Karpas-422 (cell line): ENCODE results near the gene SLC9A5. TPM values are rescaled to one million over a fixed set of nuclear protein-coding genes. Genes with fewer than 3 reads are reported as not detected.

Experiments used
- DNase-seq: peaks from one replicate; pipeline ENCODE4 v3.0.0-alpha.2; 2015
- H2AFZ ChIP-seq: fragments of 200-600 bp; sonication (generic); 2 replicates; pipeline ENCODE4 v1.6.1; 2014; ENCODE audit warnings: antibody characterized with exemption, low read length, mixed read lengths
- H3K27ac ChIP-seq: fragments of 200-600 bp; sonication (generic); 2 replicates; pipeline ENCODE4 v1.5.1; 2014; ENCODE audit warnings: mild to moderate bottlenecking, low read length, moderate library complexity
- H3K27me3 ChIP-seq: fragments of 200-600 bp; sonication (generic); 2 replicates; pipeline ENCODE4 v1.6.1; 2014; ENCODE audit warnings: low read length, mixed read lengths
- H3K36me3 ChIP-seq: fragments of 200-600 bp; sonication (generic); 2 replicates; pipeline ENCODE4 v1.6.1; 2014; ENCODE audit warnings: low read length, mixed read lengths; ENCODE audit not compliant: insufficient read depth
- H3K4me1 ChIP-seq: fragments of 200-600 bp; sonication (generic); 2 replicates; pipeline ENCODE4 v1.6.1; 2014; ENCODE audit warnings: mild to moderate bottlenecking, low read length, mixed read lengths
- H3K4me2 ChIP-seq: fragments of 200-600 bp; sonication (generic); 2 replicates; pipeline ENCODE4 v1.6.1; 2014; ENCODE audit warnings: low read length, low read depth, mild to moderate bottlenecking; ENCODE audit not compliant: poor library complexity, severe bottlenecking
- H3K4me3 ChIP-seq: fragments of 200-600 bp; sonication (generic); 2 replicates; pipeline ENCODE4 v1.5.1; 2014; ENCODE audit warnings: mild to moderate bottlenecking, antibody characterized with exemption, low read length, mixed read lengths
- H3K79me2 ChIP-seq: fragments of 200-600 bp; sonication (generic); 2 replicates; pipeline ENCODE4 v1.6.1; 2014; ENCODE audit warnings: mild to moderate bottlenecking, low read length, mixed read lengths
- H3K9ac ChIP-seq: fragments of 200-600 bp; sonication (generic); 2 replicates; pipeline ENCODE4 v1.6.0; 2014; ENCODE audit warnings: low read length
- H3K9me2 ChIP-seq: fragments of 200-600 bp; sonication (generic), shearing (Covaris generic); replicated peaks from 2 replicates; pipeline ENCODE4 v1.6.0; 2014; ENCODE audit warnings: mild to moderate bottlenecking, low read length, moderate library complexity; ENCODE audit not compliant: insufficient read depth
- H3K9me3 ChIP-seq: fragments of 300-700, 200-600 bp; sonication (generic); 2 replicates; pipeline ENCODE4 v1.6.1; 2014; ENCODE audit warnings: low read length, mixed read lengths
- H4K20me1 ChIP-seq: fragments of 200-600 bp; sonication (generic); 2 replicates; pipeline ENCODE4 v1.6.1; 2014; ENCODE audit warnings: mild to moderate bottlenecking, antibody characterized with exemption, low read length, low read depth; ENCODE audit not compliant: insufficient read depth
- total RNA-seq: library from RNA; depleted of rRNA; stranded (reverse); fragments of >200 nt; shearing (Covaris generic); gene quantifications from 2 replicates; pipeline ENCODE4 v1.2.3, GENCODE V29; 2014; ENCODE audit warnings: low replicate concordance

SLC9A5 gene
- total RNA-seq, 1 experiment from 2014 or later, result 4.9 TPM

DNA sequence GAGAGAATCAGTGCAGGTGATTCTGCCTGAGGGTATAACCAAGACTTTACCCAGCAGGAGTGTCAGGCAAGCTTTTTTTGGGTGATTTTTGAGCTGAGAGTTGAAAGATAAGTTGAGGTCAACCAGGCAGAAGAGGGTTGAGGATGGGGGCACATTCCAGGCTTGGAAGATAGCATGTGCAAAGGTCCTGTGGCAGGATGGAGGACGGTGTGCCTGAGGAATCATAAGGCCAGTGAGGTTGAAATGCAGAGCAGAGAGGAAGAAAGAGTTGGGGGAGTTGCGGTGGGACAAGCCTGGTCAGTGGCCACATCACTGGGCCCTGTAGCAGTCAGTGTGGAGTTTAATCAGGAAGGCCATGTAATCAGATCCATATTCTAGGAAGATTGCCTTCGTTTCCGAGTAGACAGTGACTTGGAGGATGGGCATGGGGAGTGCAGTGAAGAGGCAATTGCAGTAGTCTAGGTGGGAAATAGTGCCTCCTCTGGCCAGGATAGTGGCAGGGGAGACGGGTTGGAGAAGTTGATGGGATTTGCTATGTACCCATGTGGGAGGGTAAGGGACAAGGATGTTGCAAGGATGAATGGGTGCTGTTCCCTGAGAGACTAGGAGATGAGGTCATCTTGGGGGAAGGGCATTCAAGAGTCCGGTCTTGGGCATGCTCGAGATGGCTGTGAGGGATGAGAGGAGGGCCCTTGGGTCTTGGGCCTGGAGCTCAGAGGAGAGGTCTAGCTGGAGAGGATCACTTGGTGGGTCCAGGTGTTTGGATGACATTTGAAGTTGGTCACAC lies 34.5 kb downstream of the SLC9A5 start:
- no peak for DNase-seq
- no peak overlapping the region for H3K9ac ChIP-seq
- no peaks in the 10 kb centered on the region for H4K20me1 ChIP-seq
- no peak overlapping the region for H3K4me3 ChIP-seq
- no peaks in the 10 kb centered on the region for H3K36me3 ChIP-seq
- H2AFZ ChIP-seq, result no peak overlapping the region
- peaks cover 9% of the 10 kb centered on the region for H3K4me1 ChIP-seq
- no peak overlapping the region for H3K27ac ChIP-seq
- H3K79me2 ChIP-seq, result no peaks in the 10 kb centered on the region
- no peaks in the 10 kb centered on the region for H3K9me3 ChIP-seq
- no peak overlapping the region for H3K4me2 ChIP-seq
- H3K9me2 ChIP-seq, result no peaks in the 10 kb centered on the region
- no peaks in the 10 kb centered on the region for H3K27me3 ChIP-seq

DNA sequence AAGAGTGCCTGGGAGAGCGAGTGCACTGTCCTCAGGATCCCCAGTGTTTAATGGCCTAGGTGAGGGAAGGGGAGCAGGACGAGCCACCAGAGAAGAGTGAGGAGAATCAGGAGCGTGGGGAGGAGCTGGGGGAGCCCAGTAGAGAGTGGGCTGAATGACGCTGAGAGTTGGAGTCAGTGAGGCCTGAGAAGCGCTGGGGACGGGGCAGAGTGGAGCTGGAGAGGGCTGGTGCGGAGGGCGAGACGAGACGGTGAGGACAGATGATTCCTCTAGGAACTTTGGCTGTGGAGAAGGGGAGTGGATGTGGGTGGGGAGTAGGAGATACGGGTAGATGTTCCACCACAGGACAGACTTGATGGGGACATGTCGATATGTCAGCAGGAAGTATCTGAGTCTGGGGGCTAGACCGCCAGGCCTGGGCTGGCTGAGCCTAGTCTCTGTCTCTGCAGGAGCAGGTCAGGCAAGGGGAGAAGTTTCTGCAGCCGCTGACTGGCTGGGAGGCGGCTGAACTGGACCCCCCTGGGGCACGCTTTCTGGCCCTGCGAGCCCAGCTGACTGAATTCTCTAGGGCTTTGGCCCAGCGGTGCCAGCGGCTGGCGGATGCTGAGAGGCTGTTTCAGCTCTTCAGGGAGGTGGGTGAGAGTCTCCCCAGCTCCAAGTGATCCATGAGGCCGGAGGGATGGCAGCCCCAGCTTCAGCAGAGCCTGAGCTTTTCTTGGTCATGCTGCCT lies 35.2 kb downstream of the SLC9A5 start:
- H3K27me3 ChIP-seq, result no peaks in the 10 kb centered on the region
- peaks cover 9% of the 10 kb centered on the region for H3K4me1 ChIP-seq
- no peak overlapping the region for H3K4me3 ChIP-seq
- no peaks in the 10 kb centered on the region for H3K9me3 ChIP-seq
- H4K20me1 ChIP-seq, result no peaks in the 10 kb centered on the region
- H3K79me2 ChIP-seq, result no peaks in the 10 kb centered on the region
- H3K27ac ChIP-seq, result no peak overlapping the region
- H3K9ac ChIP-seq, result no peak overlapping the region
- no peaks in the 10 kb centered on the region for H3K36me3 ChIP-seq
- H3K4me2 ChIP-seq, result no peak overlapping the region
- no peak overlapping the region for H2AFZ ChIP-seq
- no peaks in the 10 kb centered on the region for H3K9me2 ChIP-seq
- peak; percentile 58 for DNase-seq

GRCh38 chr16:67284699-67285646 lies 36.2 kb downstream of the SLC9A5 start:
- Histone ChIP-seq H3K27me3 (no peaks in the 10 kb centered on the region), H3K9me2 (no peaks in the 10 kb centered on the region), H3K4me3 (no peak overlapping the region), H3K9me3 (no peaks in the 10 kb centered on the region), H3K27ac (no peak overlapping the region), H3K36me3 (no peaks in the 10 kb centered on the region), H3K9ac (no peak overlapping the region), H3K4me1 (peaks cover 9% of the 10 kb centered on the region), H3K4me2 (no peak overlapping the region), H3K79me2 (no peaks in the 10 kb centered on the region), H4K20me1 (no peaks in the 10 kb centered on the region), H2AFZ (no peak overlapping the region)
- DNase-seq, result peak; percentile 84

GRCh38 chr16:67286441-67287235 lies 37.9 kb downstream of the SLC9A5 start:
- H2AFZ ChIP-seq, result no peak overlapping the region
- no peak for DNase-seq
- no peak overlapping the region for H3K4me2 ChIP-seq
- no peaks in the 10 kb centered on the region for H3K36me3 ChIP-seq
- no peak overlapping the region for H3K9ac ChIP-seq
- H4K20me1 ChIP-seq, result no peaks in the 10 kb centered on the region
- no peaks in the 10 kb centered on the region for H3K9me2 ChIP-seq
- no peak overlapping the region for H3K4me3 ChIP-seq
- no peaks in the 10 kb centered on the region for H3K9me3 ChIP-seq
- no peak overlapping the region for H3K27ac ChIP-seq
- no peaks in the 10 kb centered on the region for H3K79me2 ChIP-seq
- H3K27me3 ChIP-seq, result no peaks in the 10 kb centered on the region
- H3K4me1 ChIP-seq, result peaks cover 9% of the 10 kb centered on the region

DNA sequence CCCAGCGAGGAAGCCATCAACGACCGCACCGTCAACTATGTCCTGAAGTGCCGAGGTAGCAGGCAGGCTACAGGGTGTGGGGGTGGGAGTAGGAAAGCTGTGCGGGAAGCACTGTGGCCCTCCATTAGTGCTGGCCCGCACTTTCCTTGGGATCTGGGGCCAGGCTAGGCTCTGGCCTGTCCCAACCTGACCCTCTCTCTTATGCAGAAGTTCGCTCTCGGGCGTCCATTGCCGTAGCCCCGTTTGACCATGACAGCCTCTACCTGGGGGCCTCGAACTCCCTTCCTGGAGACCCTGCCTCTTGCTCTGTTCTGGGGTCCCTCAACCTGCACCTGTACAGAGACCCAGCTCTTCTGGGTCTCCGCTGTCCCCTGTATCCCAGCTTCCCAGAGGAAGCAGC lies 39.2 kb downstream of the SLC9A5 start:
- Histone ChIP-seq H3K4me3 (no peak overlapping the region), H3K9ac (no peak overlapping the region), H3K4me1 (peaks cover 9% of the 10 kb centered on the region), H3K4me2 (no peak overlapping the region), H2AFZ (no peak overlapping the region), H3K9me3 (no peaks in the 10 kb centered on the region), H3K27ac (no peak overlapping the region), H3K79me2 (no peaks in the 10 kb centered on the region), H4K20me1 (no peaks in the 10 kb centered on the region), H3K27me3 (no peaks in the 10 kb centered on the region), H3K9me2 (no peaks in the 10 kb centered on the region), H3K36me3 (no peaks in the 10 kb centered on the region)
- DNase-seq, result no peak

DNA sequence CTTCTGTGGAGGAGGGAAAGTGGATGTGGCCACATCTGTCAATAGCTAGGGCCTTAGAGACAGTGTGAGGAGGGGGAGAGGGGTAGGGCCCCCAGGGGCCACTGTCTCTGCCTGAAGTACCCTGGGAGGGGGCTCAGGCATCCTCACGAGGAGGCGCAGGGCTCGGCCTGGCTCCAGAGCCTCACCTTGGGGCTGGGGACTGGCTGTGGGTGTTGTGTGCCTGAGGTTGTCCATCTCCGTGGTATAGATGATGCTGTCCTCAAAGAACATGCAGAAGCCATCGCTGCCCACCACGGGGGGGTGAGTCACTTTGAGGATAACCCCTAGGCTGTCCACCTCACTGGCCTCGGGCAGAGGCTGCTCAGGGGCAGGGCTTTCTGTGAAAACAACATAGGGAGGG lies 42.7 kb downstream of the SLC9A5 start:
- H3K27ac ChIP-seq, result no peak overlapping the region
- H3K79me2 ChIP-seq, result no peaks in the 10 kb centered on the region
- H4K20me1 ChIP-seq, result no peaks in the 10 kb centered on the region
- no peaks in the 10 kb centered on the region for H3K36me3 ChIP-seq
- no peak overlapping the region for H3K9ac ChIP-seq
- no peaks in the 10 kb centered on the region for H3K9me3 ChIP-seq
- H3K4me2 ChIP-seq, result no peak overlapping the region
- H3K4me1 ChIP-seq, result no peaks in the 10 kb centered on the region
- no peaks in the 10 kb centered on the region; the same call in 1 of the 2 replicates for H3K27me3 ChIP-seq
- DNase-seq, result no peak
- no peak overlapping the region for H3K4me3 ChIP-seq
- no peak overlapping the region for H2AFZ ChIP-seq
- H3K9me2 ChIP-seq, result no peaks in the 10 kb centered on the region

DNA sequence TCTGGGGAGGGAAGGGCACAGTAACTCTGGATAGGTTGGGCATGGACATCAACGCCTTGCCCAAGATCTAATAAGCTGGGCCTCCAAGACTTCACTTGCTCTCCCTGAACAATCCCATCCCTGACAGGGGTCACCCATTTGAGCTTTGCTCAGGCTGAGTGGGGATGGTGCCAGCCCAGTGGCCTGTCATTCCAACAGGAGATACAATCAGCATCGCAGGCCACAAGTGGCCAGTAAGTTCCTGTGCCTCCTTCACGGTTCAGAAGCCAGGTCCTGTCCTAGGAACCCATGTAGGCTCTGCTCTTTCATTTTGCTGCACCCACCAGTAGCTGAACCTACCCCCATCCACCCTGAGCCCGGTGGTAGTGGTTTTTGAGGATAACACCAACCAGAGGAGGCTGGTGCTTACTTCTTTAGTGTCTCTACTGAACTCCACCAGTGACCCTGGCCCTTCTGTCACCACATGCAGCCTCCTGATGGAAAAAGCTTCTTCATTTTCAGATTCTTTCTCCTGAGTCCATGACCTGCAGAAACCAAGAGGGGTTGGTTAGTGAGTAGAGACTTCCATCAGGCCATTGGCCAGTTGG lies 45.5 kb downstream of the SLC9A5 start:
- no peaks in the 10 kb centered on the region for H3K36me3 ChIP-seq
- no peaks in the 10 kb centered on the region; the same call in 1 of the 2 replicates for H3K27me3 ChIP-seq
- H3K27ac ChIP-seq, result no peak overlapping the region
- H3K9me3 ChIP-seq, result no peaks in the 10 kb centered on the region
- no peak overlapping the region for H3K4me3 ChIP-seq
- no peaks in the 10 kb centered on the region for H3K9me2 ChIP-seq
- no peaks in the 10 kb centered on the region for H4K20me1 ChIP-seq
- no peaks in the 10 kb centered on the region for H3K79me2 ChIP-seq
- DNase-seq, result no peak
- no peaks in the 10 kb centered on the region for H3K4me1 ChIP-seq
- H3K4me2 ChIP-seq, result no peak overlapping the region
- H2AFZ ChIP-seq, result no peak overlapping the region
- no peak overlapping the region for H3K9ac ChIP-seq
